ENCODE results near the gene PRMT7.
"Not testable (repeated sequence)": the region's sequence is repeated elsewhere in the genome, so short reads cannot be mapped to it uniquely, and the experiment has no call there.

Gene PRMT7

GRCh38 chr16:68283801-68284598 is 26.8 kb upstream of the PRMT7 start:
- DNase-seq (ENCODE audit: low read depth): no peak

DNA sequence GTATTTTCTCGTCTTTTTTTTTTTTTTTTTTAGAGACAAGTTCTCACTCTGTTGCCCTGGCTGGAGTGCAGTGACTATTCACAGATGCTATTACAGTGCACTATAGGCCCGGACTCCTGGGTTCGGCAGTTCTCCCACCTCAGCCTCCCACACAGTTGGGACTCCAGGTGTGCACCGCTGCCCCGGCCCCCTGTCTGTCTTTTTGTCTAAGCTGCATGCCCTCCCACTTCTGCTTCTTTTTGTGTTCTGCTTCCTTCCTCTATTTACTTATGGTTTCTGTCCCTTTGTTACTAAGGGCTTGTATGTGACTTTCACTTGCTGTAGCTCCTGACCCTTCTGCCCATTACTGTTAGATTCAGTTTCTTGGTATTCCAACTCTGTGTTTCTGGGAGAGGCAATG is 26.0 kb upstream of the PRMT7 start:
- DNase-seq (ENCODE audit: low read depth): no peak

GRCh38 chr16:68285683-68286082 is 25.1 kb upstream of the PRMT7 start:
- no peak for DNase-seq (ENCODE audit: low read depth)

GRCh38 chr16:68286153-68287074 is 24.4 kb upstream of the PRMT7 start:
- no peak for DNase-seq (ENCODE audit: low read depth)

DNA sequence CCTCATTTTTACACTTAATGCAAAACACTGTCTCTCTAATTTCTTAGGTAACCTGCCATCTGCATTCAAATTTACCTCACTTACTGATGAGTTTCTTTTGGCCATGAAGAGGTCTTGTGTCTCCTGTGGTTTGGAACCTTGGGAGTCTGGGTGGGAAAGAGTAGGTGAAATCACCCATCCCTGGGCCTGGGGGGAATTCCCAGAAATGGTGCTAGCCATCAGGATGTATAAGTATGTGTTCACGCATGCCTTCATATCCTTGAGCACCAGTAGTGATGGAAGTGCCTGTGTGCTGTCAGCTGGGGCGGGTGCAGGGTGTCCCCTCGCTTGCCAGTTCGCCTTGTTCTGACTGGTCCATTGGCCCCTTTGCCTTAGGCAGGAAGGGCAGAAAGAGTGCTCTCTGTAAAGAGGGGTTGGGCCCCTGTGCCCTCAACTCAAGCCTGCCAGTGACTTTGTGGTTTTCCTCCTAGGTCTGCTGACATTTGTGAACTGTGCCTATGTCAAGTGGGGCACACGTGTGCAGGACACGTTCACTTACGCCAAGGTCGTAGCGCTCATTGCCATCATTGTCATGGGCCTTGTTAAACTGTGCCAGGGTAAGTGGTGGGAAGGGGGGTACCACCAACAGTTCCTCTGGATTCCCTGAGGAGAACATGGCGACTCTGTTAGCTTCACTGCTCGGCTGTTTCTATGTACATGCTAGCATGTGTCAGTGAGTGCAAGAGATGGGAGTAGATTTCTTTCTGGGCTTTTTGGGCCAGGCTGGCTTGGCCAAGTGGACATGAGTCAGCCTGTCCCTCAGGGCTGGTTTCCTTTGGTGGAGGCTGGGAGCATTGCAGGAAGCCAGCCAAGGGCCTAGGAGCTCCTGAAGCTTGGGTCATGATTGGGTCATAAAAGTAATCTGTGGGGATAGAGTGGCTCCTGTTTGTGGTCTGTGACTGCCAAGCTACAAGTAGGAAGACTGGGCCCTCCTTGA is 23.3 kb upstream of the PRMT7 start:
- peak; percentile 91 for DNase-seq (ENCODE audit: low read depth)

GRCh38 chr16:68288252-68288650 is 22.6 kb upstream of the PRMT7 start:
- no peak for DNase-seq (ENCODE audit: low read depth)

- not testable (repeated sequence) for DNase-seq (ENCODE audit: low read depth)
Observed at GRCh38 chr16:68288796-68289195, 22.0 kb upstream of the PRMT7 start.

GRCh38 chr16:68289202-68289601 is 21.6 kb upstream of the PRMT7 start:
- no peak for DNase-seq (ENCODE audit: low read depth)

DNA sequence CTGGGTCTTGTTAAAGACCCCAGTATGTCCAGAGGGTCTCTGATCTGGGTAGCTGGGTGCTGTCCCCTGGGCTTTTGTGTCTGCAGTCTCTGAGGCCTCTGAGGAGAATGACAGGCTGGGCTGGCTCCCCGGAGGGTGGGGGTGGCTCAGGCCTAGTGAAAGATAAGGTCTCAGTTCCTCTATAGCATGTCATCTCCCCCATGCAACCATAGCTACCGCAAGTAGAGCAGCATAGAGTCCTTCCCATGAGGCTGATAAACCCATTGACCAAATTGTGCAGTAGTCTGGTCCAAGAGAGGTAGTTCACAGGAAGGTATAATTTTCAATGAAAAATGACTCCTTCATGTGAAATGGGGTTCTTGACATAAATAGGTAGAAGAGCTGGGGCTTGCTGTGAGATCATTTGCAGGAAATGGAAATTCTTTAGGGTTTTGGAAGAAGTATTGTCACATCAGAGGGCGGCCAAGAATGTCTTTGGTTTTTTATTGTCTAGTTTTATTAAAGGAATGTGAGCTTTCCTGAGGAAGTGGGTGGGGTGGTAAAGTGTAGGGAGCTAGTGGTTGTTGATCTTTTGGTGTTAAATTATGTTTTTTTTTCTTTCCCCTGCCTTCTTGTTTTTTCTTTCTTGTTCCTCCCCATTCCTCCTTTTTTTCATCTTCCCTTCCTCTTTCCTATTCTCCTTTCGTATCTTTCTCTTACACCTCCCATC is 21.0 kb upstream of the PRMT7 start:
- DNase-seq (ENCODE audit: low read depth): no peak

DNA sequence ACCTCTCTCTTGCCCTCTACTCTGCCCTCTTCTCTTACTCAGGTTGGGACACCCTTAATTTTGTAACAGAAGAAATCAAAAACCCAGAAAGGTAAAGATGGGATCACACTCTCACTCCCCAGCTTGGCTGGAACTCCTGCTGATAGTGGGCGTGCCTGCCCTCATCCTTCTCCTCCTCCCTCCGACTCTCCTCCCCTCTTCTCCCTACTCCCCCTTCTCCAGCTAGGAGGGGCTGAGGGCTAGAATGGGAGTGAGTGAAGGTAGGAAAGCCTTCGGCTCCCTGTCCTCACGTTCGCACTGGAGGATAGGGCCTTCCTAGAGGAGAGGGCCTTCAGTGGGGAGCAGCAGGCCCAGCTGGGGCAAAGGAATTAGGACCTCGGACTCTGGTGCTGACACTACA is 20.4 kb upstream of the PRMT7 start:
- no peak for DNase-seq (ENCODE audit: low read depth)

GRCh38 chr16:68291227-68291626 is 19.6 kb upstream of the PRMT7 start:
- no peak for DNase-seq (ENCODE audit: low read depth)

- DNase-seq (ENCODE audit: low read depth): no peak
Observed at GRCh38 chr16:68292425-68292824, 18.4 kb upstream of the PRMT7 start.

DNA sequence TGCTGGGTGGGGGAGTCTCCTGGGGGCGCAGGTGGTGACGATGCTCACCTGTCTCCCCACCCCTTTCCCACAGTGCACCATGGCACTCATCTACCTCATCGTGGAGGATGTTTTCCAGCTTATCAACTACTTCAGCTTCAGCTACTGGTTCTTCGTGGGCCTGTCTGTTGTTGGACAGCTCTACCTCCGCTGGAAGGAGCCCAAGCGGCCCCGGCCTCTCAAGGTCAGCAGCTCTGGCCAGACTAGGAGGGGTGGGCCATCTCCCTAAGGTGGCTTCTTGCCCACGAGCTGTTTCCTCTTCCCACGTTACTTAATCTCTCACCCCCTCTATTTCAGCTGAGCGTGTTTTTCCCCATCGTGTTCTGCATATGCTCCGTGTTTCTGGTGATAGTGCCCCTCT is 14.5 kb upstream of the PRMT7 start:
- DNase-seq (ENCODE audit: low read depth): no peak

DNA sequence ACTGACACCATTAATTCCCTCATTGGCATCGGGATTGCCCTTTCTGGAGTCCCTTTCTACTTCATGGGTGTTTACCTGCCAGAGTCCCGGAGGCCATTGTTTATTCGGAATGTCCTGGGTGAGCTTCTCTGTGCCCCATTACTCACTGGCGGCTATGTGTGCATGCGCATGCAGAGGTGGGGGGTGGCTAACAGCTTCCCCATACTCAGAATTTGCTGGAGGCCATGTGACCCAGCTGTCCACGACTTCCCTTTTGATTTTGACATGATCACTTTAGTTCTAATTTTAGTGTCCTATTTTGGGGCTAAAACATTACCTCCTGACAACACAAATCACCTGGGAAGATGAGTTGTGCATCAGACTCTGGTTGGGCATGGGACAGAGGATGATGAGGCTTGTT is 14.1 kb upstream of the PRMT7 start:
- no peak for DNase-seq (ENCODE audit: low read depth)

GRCh38 chr16:68297908-68298307 is 12.9 kb upstream of the PRMT7 start:
- DNase-seq (ENCODE audit: low read depth): no peak

GRCh38 chr16:68298312-68298711 is 12.5 kb upstream of the PRMT7 start:
- no peak for DNase-seq (ENCODE audit: low read depth)

GRCh38 chr16:68298907-68299561 is 11.8 kb upstream of the PRMT7 start:
- DNase-seq (ENCODE audit: low read depth): peak; percentile 74

DNA sequence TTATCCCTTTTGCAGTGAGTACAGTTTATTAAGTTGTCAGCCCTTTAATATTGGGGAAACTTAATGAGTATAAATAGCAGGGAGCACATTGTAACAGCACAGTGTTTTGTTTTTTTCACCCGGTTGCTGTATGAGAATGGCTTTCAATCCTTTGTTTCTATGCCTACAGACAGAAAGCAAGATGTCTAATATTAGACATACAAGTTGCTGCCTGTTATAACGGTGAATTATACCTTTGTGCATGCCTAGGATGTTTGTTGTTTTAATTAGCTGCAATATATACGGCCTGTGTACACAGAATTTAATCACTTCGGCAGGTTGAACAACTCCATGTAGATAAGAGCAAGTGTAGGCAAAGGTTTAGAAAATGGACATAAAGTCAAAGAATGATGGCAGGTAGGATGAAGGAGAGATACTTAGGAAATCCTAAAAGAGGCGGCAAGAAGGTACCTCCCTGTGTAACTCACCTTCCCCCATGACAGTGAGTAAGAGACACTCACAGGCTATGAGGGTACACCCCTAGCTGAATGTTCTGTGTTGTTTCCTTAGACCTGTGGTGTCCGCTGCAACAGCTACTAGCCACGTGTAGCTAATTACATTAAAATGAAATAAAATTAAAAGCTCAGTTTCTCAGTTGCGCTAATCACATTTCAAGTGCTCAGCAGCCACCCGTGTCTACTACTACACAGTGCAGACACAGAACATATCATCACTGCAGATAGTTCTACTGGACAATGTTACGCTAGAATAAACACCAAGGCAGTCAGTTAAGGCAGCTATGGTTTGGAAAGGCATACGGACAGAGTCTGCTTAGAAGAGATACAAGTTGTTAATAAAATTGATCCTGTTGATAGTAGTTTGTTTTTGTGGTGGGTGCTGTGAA is 11.0 kb upstream of the PRMT7 start:
- no peak for DNase-seq (ENCODE audit: low read depth)

DNA sequence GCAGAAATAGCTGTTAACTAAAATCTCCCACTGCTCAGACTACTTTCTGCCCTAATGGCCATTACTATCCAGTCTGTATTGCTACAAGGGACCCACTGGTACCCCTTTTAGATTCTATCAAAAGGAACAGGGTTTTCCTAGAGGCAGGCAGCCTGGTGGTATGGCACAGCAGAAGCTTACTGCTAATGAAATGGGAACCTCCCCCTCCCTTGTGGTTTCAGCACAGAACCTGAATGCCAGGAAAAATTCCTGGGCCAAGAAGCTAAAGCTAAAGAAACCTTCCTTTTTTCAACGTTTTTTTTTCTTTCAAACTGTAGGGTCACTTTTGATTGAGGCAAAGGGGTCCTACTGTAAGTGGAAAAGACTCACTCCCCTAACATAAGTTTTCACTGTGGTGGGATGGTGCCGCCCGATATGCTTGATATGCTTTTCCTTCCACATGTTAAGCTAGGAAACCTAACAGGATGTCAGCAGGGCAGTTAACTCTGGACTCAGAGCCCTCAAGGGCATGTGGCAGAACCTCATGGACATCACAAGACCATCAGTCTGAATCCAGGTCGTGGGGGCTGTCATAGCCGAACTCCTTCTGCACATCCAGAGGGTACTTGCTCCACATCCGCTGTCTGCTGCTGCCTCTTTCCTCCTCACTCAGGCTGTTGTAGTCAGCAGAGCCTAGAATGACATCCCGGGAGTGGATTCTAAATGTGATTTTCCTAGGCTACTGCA is 9.9 kb upstream of the PRMT7 start:
- DNase-seq (ENCODE audit: low read depth): no peak

Measured in GM04504 (cell line).